ENCODE measurements around the gene SGCG. TPM values are rescaled to one million over a fixed set of nuclear protein-coding genes. Genes with fewer than 3 reads are reported as not detected.
"Not testable (repeated sequence)": the region's sequence is repeated elsewhere in the genome, so short reads cannot be mapped to it uniquely, and the experiment has no call there.

Gene SGCG
- total RNA-seq (2022) (not detected in 2 replicates), Bru-seq, nascent RNA (not detected), BruChase-seq, experiment 1, labeled RNA remaining after a 6-hour chase (not detected), BruChase-seq, experiment 2, labeled RNA remaining after a 2-hour chase (not detected)
- long read RNA-seq: 0 reads

- Mint-ChIP-seq H3K27ac (ENCODE audit: unreplicated experiment) (no peak within 1 kb of the TSS), H3K27me3 (ENCODE audit: unreplicated experiment) (no peaks in the 10 kb centered on the region), H3K9me3 (ENCODE audit: low read depth, unreplicated experiment) (no peaks in the 10 kb centered on the region), H3K36me3 (ENCODE audit: insufficient read depth, unreplicated experiment) (no peaks in the 10 kb centered on the region), H3K4me3 (ENCODE audit: low read depth, unreplicated experiment) (no peak within 1 kb of the TSS), H3K4me1 (ENCODE audit: low read depth, unreplicated experiment) (no peaks in the 10 kb centered on the region)
- no peak for TF ChIP-seq CTCF (IDR thresholded peaks at IDR 0.05; ENCODE audit: unreplicated experiment)
- DNase-seq: no peak
- CTCF ChIA-PET: no interaction called here
- BruUV-seq (replicated peaks): no TSS peak
- intact Hi-C loops (cut with micrococcal nuclease; ENCODE audit: unreplicated experiment): no loop called here
Measured at GRCh38 chr13:23180711-23181110, at the start of gene SGCG. Gene SGCG (plus strand): TSS chr13:23180979. CDS start chr13:23203695, 22,716 bp downstream.

- BruUV-seq (replicated peaks): no TSS peak
- Mint-ChIP-seq H3K27me3 (ENCODE audit: unreplicated experiment) (no peaks in the 10 kb centered on the region), H3K4me1 (ENCODE audit: low read depth, unreplicated experiment) (no peaks in the 10 kb centered on the region), H3K4me3 (ENCODE audit: low read depth, unreplicated experiment) (no peak overlapping the region), H3K9me3 (ENCODE audit: low read depth, unreplicated experiment) (peaks cover 2% of the 10 kb centered on the region), H3K27ac (ENCODE audit: unreplicated experiment) (no peak overlapping the region), H3K36me3 (ENCODE audit: insufficient read depth, unreplicated experiment) (no peaks in the 10 kb centered on the region)
- intact Hi-C loops (cut with micrococcal nuclease; ENCODE audit: unreplicated experiment): no loop called here
- CTCF ChIA-PET: no interaction called here
- TF ChIP-seq CTCF (IDR thresholded peaks at IDR 0.05; ENCODE audit: unreplicated experiment): no peak
- DNase-seq: no peak
Measured at GRCh38 chr13:23134542-23134941, 46.2 kb upstream of the SGCG start.

- Mint-ChIP-seq H3K9me3 (ENCODE audit: low read depth, unreplicated experiment) (peaks cover 6% of the 10 kb centered on the region), H3K27ac (ENCODE audit: unreplicated experiment) (no peak overlapping the region), H3K36me3 (ENCODE audit: insufficient read depth, unreplicated experiment) (no peaks in the 10 kb centered on the region), H3K27me3 (ENCODE audit: unreplicated experiment) (no peaks in the 10 kb centered on the region), H3K4me3 (ENCODE audit: low read depth, unreplicated experiment) (no peak overlapping the region), H3K4me1 (ENCODE audit: low read depth, unreplicated experiment) (no peaks in the 10 kb centered on the region)
- no TSS peak for BruUV-seq (replicated peaks)
- DNase-seq: no peak
- intact Hi-C loops (cut with micrococcal nuclease; ENCODE audit: unreplicated experiment): no loop called here
- CTCF ChIA-PET: no interaction called here
- TF ChIP-seq CTCF (IDR thresholded peaks at IDR 0.05; ENCODE audit: unreplicated experiment): no peak
Measured at GRCh38 chr13:23140492-23140891, 40.3 kb upstream of the SGCG start.

GRCh38 chr13:23141964-23142363, 38.8 kb upstream of the SGCG start:
- H3K4me1 Mint-ChIP-seq (ENCODE audit: low read depth, unreplicated experiment): no peaks in the 10 kb centered on the region
- H3K27me3 Mint-ChIP-seq (ENCODE audit: unreplicated experiment): no peaks in the 10 kb centered on the region
- no peak for TF ChIP-seq CTCF (IDR thresholded peaks at IDR 0.05; ENCODE audit: unreplicated experiment)
- H3K27ac Mint-ChIP-seq (ENCODE audit: unreplicated experiment): no peak overlapping the region
- no peak overlapping the region for H3K4me3 Mint-ChIP-seq (ENCODE audit: low read depth, unreplicated experiment)
- no peak for DNase-seq
- intact Hi-C loops (cut with micrococcal nuclease; ENCODE audit: unreplicated experiment): no loop called here
- H3K36me3 Mint-ChIP-seq (ENCODE audit: insufficient read depth, unreplicated experiment): no peaks in the 10 kb centered on the region
- BruUV-seq (replicated peaks): no TSS peak
- CTCF ChIA-PET: interaction anchor here (0.7 kb wide), 1 partner anchor 122 kb away, joined by 4 read pairs; no protein-coding TSS in a partner anchor
- peaks cover 6% of the 10 kb centered on the region for H3K9me3 Mint-ChIP-seq (ENCODE audit: low read depth, unreplicated experiment)

- H3K4me1 Mint-ChIP-seq (ENCODE audit: low read depth, unreplicated experiment); H3K36me3 Mint-ChIP-seq (ENCODE audit: insufficient read depth, unreplicated experiment); H3K9me3 Mint-ChIP-seq (ENCODE audit: low read depth, unreplicated experiment); BruUV-seq (replicated peaks); CTCF ChIA-PET; H3K4me3 Mint-ChIP-seq (ENCODE audit: low read depth, unreplicated experiment); DNase-seq; H3K27me3 Mint-ChIP-seq (ENCODE audit: unreplicated experiment); H3K27ac Mint-ChIP-seq (ENCODE audit: unreplicated experiment); intact Hi-C loops (cut with micrococcal nuclease; ENCODE audit: unreplicated experiment): not testable (repeated sequence)
Measured at GRCh38 chr13:23142607-23143006, 38.2 kb upstream of the SGCG start.

All from Calu3 (cell line).